K562 (cell line): ENCODE data around the gene RCHY1. TPM values are rescaled to one million over a fixed set of nuclear protein-coding genes. Genes with fewer than 3 reads are reported as not detected.
"Not testable (repeated sequence)": the region's sequence is repeated elsewhere in the genome, so short reads cannot be mapped to it uniquely, and the experiment has no call there.

Experiments used
- ATAC-seq: fragments of 200-7000 bp; cut with Tn5 transposase; 3 replicates; pipeline ENCODE4 v1.9.1; 2020; ENCODE audit warnings: moderate library complexity
- BruUV-seq: library from RNA; stranded (reverse); fragments of 400-500 nt; replicated peaks from 2 replicates; lab custom pipeline; 2021; lab: Mats Ljungman, UMichigan
- CTCF ChIA-PET: fragments of 300-600 bp; formaldehyde crosslinking; extraction: SDS; loops from one replicate; lab custom pipeline; 2021; ENCODE audit warnings: low intra/inter-chr PET ratio; lab: Yijun Ruan, JAX
- POLR2A ChIA-PET: fragments of 300-600, 350-650 bp; sonication (Branson Sonifier 250); formaldehyde crosslinking; extraction: SDS; loops from one replicate; lab custom pipeline; 2021; ENCODE audit warnings: antibody characterized with exemption, inconsistent platforms; lab: Yijun Ruan, JAX
- DNase-seq, 4 experiments: peaks; one replicate each; pipeline versions ENCODE4 v3.0.0 to v3.0.0-alpha.2; 2011 to 2018; ENCODE audit warnings: low spot score in 3 of 4, mixed read lengths in 3 of 4; ENCODE audit errors: extremely low read depth in 1 of 4
- FAIRE-seq: peaks from 2 replicates; lab custom pipeline; 2011; peaks lifted over from hg19 to GRCh38; lab: Jason Lieb, UNC
- H2AFZ ChIP-seq: 2 replicates; pipeline ENCODE4 v1.6.0; 2011; ENCODE audit warnings: low read depth, low read length, control low read depth, inconsistent platforms
- H3K27ac ChIP-seq: fragments of 200-600 bp; 3 replicates; pipeline ENCODE4 v1.8.0; 2011; ENCODE audit warnings: low read depth, mild to moderate bottlenecking, control low read depth, inconsistent platforms, low read length, moderate library complexity, mixed read lengths; ENCODE audit errors: extremely low read depth
- H3K27me3 ChIP-seq, 2 experiments: fragments of 300-600 bp in 1 of 2; 2 replicates in 1 of 2; 3 replicates in 1 of 2; pipeline versions ENCODE4 v1.6.0 to v1.8.0; 2011; ENCODE audit warnings: inconsistent platforms in 2 of 2, low read length in 2 of 2, mild to moderate bottlenecking in 1 of 2, mixed read lengths in 1 of 2, moderate library complexity in 1 of 2; ENCODE audit not compliant: control insufficient read depth in 2 of 2, insufficient read depth in 2 of 2
- H3K36me3 ChIP-seq: fragments of 300-600 bp; 3 replicates; pipeline ENCODE4 v1.8.0; 2011; ENCODE audit warnings: mild to moderate bottlenecking, low read length, inconsistent platforms; ENCODE audit not compliant: control insufficient read depth, insufficient read depth
- H3K4me1 ChIP-seq, 2 experiments: fragments of 200-600 bp in 1 of 2; replicated peaks in 1 of 2; 2 replicates in 1 of 2; 3 replicates in 1 of 2; pipeline versions ENCODE4 v1.5.1 to v1.8.0; 2011; ENCODE audit warnings: inconsistent platforms in 2 of 2, low read length in 2 of 2, mild to moderate bottlenecking in 1 of 2, mixed read lengths in 1 of 2, moderate library complexity in 1 of 2; ENCODE audit not compliant: control insufficient read depth in 2 of 2, insufficient read depth in 2 of 2
- H3K4me2 ChIP-seq: 2 replicates; pipeline ENCODE4 v1.6.1; 2011; ENCODE audit warnings: low read length, control low read depth, inconsistent platforms, mixed read lengths; ENCODE audit not compliant: insufficient read depth
- H3K4me3 ChIP-seq: fragments of 200-600 bp; sonication (generic), shearing (Covaris generic); 2 replicates; pipeline ENCODE4 v1.5.1; 2016; ENCODE audit warnings: control low read depth, inconsistent platforms
- H3K79me2 ChIP-seq: fragments of 200-600 bp; 3 replicates; pipeline ENCODE4 v1.8.0; 2011; ENCODE audit warnings: low read length, inconsistent platforms; ENCODE audit not compliant: control insufficient read depth, insufficient read depth
- H3K9ac ChIP-seq, 2 experiments: 2 replicates each; pipeline versions ENCODE4 v1.6.0 to v1.6.1; 2011; ENCODE audit warnings: low read depth in 2 of 2, low read length in 2 of 2, control low read depth in 1 of 2, inconsistent platforms in 1 of 2, mild to moderate bottlenecking in 1 of 2, mixed read lengths in 1 of 2; ENCODE audit not compliant: insufficient read depth in 1 of 2
- H3K9me1 ChIP-seq: one replicate; pipeline ENCODE4 v1.6.0; 2011; ENCODE audit warnings: inconsistent platforms, mild to moderate bottlenecking, low read length, moderate library complexity; ENCODE audit not compliant: control insufficient read depth, insufficient read depth
- H3K9me3 ChIP-seq: replicated peaks from 2 replicates; pipeline ENCODE4 v1.5.1; 2011; ENCODE audit warnings: low read depth, low read length, inconsistent platforms; ENCODE audit not compliant: control insufficient read depth, insufficient read depth
- H4K20me1 ChIP-seq: replicated peaks from 2 replicates; pipeline ENCODE4 v1.6.1; 2011; ENCODE audit warnings: low read length, inconsistent platforms, mixed read lengths; ENCODE audit not compliant: control insufficient read depth, insufficient read depth
- ZBTB33 ChIP-seq: sonication (generic); formaldehyde crosslinking; IDR thresholded peaks from 2 replicates; pipeline ENCODE4 v1.8.1; 2023; ENCODE audit warnings: mild to moderate bottlenecking, missing genetic modification reagents
- ZNF431 ChIP-seq: sonication (generic); formaldehyde crosslinking; IDR thresholded peaks from 2 replicates; pipeline ENCODE4 v1.8.0; 2022; ENCODE audit warnings: mild to moderate bottlenecking, missing genetic modification reagents
- WGBS: fragments of 100-300 bp; shearing (Covaris generic); methylation state at CpG from one replicate; pipeline ENCODE4 v1.1.6; 2016; ENCODE audit warnings: low coverage, mixed read lengths; ENCODE audit not compliant: insufficient coverage; ENCODE audit errors: missing lambda C conversion rate; 5-methylcytosine and 5-hydroxymethylcytosine counted together
- in situ Hi-C: fragments of 300-500 bp; cut with MboI; formaldehyde crosslinking; loops from 4 replicates; pipeline ENCODE4 v1.15.0; 2018; ENCODE audit warnings: inconsistent platforms, mixed read lengths
- intact Hi-C: fragments of 100-400 bp; cut with micrococcal nuclease; formaldehyde crosslinking; loops from 2 replicates; pipeline ENCODE4 v1.14.2; 2022
- polyA plus RNA-seq, 8 experiments: library from polyadenylated mRNA; depleted of rRNA in 4 of 8; stranded (reverse) in 5 of 8; unstranded in 3 of 8; fragments of >200 nt; fragmentation: Nextera tagmentation in 2 of 8; fragmentation: Illumina TruSeq in 1 of 8; extraction: Ambion mirVana in 2 of 8; extraction: Trizol in 1 of 8; gene quantifications; 2 replicates each; pipeline versions ENCODE4 v1.2.1 to v1.2.3, GENCODE V29; 2011 to 2014; ENCODE audit warnings: inconsistent platforms in 1 of 8, missing spikeins in 1 of 8
- total RNA-seq, 7 experiments: library from RNA; depleted of rRNA in 6 of 7; stranded (reverse); fragments of >200 nt in 6 of 7; fragmentation: Illumina TruSeq in 2 of 7; extraction: Trizol in 2 of 7; gene quantifications; 2 replicates each; pipeline versions ENCODE4 v1.2.1 to v1.2.3, GENCODE V29; 2011 to 2021; ENCODE audit warnings: low replicate concordance in 1 of 7

Gene RCHY1
- total and polyA plus RNA-seq, 9 of the 15 experiments (the other 6 are each of a cell fraction or from before 2014, with no cell fraction given) = 27.3 to 85.1 (median 45.9) TPM

GRCh38 chr4:75531536-75532143 lies 17.4 kb upstream of the RCHY1 start:
- H3K27ac ChIP-seq, FAIRE-seq, H3K27me3 ChIP-seq, H3K79me2 ChIP-seq, H3K9me1 ChIP-seq, in situ Hi-C loops, H3K4me3 ChIP-seq, CTCF ChIA-PET, H3K4me1 ChIP-seq, BruUV-seq, H3K9ac ChIP-seq, H3K4me2 ChIP-seq, DNase-seq, H4K20me1 ChIP-seq: not testable (repeated sequence)
- 79% methylated on average over 7 of the region's 7 CpGs for WGBS
- peaks cover 46% of the 10 kb centered on the region for H3K36me3 ChIP-seq
- peak; percentile 73 for TF ChIP-seq ZBTB33 (CRISPR knock-in tag)
- TF ChIP-seq ZNF431 (CRISPR knock-in tag) = peak; percentile 94
- TF ChIP-seq, all 486 proteins: peak for 2; not testable (repeated sequence) for 484
- H2AFZ ChIP-seq, intact Hi-C loops, ATAC-seq, H3K9me3 ChIP-seq: not testable (repeated sequence)
- POLR2A ChIA-PET = interaction anchor here (0.6 to 0.8 kb wide), 3 partner anchors 16 to 565 kb away, joined by 3 read pairs; no protein-coding TSS in a partner anchor
